Urinary bladder (tissue), 4 donors: Measurements from ENCODE around the gene PRX. TPM values are rescaled to one million over a fixed set of nuclear protein-coding genes. Genes with fewer than 3 reads are reported as not detected.

ENCODE experiments used
- DNase-seq: peaks from one replicate; pipeline ENCODE4 v3.0.0-alpha.2; 2015; ENCODE audit errors: extremely low spot score
- H3K27ac ChIP-seq: one replicate; pipeline ENCODE4 v1.5.1; 2013; ENCODE audit warnings: low read depth, mild to moderate bottlenecking, moderate library complexity
- H3K36me3 ChIP-seq: one replicate; pipeline ENCODE4 v1.6.1; 2013; ENCODE audit warnings: mild to moderate bottlenecking, moderate library complexity; ENCODE audit not compliant: insufficient read depth
- H3K4me1 ChIP-seq: one replicate; pipeline ENCODE4 v1.6.1; 2013; ENCODE audit warnings: mild to moderate bottlenecking, moderate library complexity; ENCODE audit not compliant: insufficient read depth
- H3K4me3 ChIP-seq: one replicate; pipeline ENCODE4 v1.5.1; 2013; ENCODE audit warnings: low read depth, low read length
- WGBS: extraction: QIAGEN DNeasy Blood & Tissue Kit; methylation state at CpG from one replicate; pipeline ENCODE4 v1.1.7; 2013; 5-methylcytosine and 5-hydroxymethylcytosine counted together
- polyA plus RNA-seq: library from polyadenylated mRNA; stranded (reverse); fragments of 200-250 nt; gene quantifications from one replicate; pipeline ENCODE4 v1.2.3, GENCODE V29; 2013
- total RNA-seq: library from RNA; depleted of rRNA; stranded (reverse); fragments of >200 nt; gene quantifications from one replicate; pipeline ENCODE4 v1.2.3, GENCODE V29; 2014
- donor health status: healthy with polysubstance abuse.
- donor health status: healthy.

PRX gene
- total and polyA plus RNA-seq, 2 donors: 3.2 to 6.7 TPM

DNA sequence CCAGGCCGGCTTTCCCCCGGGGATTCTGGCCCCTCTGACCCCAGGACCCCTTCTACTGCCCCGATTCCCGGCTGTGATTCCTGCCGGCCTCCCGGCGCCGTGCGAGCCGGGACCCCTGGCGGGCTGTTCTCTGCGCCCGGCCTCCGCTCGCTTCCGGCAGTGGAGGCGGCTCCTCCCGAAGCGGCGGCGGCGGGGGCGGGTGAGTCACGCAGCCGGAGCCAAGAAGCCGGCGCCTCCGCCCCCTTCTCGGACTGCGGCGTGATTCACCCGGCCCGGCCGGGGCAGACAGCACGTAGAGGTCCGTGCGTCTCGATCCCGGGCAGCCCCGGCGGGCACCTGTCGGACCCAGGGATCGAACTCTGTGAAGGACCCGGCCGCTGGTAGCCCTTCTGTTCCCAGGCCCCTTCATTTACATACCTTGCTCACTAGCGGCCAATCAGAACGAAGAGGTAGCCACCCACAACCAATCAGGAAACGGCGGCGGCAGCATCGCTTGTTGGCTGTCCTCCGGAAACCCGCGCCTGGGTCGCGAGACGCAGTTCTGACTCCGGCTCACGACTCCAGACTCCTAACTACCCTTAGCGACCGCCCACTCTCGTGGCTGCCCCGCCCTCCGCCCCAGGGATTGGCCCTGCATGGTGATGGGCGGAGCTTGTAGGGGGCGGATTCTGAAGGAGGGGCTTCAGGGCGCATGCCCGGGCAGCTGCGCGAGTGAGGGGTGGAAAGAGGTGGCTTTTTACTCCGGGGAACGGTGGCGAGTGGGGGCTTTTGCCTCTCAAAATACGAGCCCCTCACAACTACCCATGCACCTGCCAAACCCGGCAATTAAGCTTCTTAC, 12.5 kb upstream of the PRX start, which contains the start of gene SERTAD1:
SERTAD1 (minus strand) TSS at position 543 of the 838 bp plus-strand sequence. CDS start 2,446 bp downstream, outside the sequence.
- H3K36me3 ChIP-seq: no peaks in the 10 kb centered on the region
- WGBS: under 1% methylated on average over 75 of the region's 75 CpGs
- H3K27ac ChIP-seq: peak within 1 kb of the TSS; percentile 98
- H3K4me1 ChIP-seq: no peaks in the 10 kb centered on the region
- peak within 1 kb of the TSS; percentile 76 for H3K4me3 ChIP-seq
- peak; percentile 98 for DNase-seq

DNA sequence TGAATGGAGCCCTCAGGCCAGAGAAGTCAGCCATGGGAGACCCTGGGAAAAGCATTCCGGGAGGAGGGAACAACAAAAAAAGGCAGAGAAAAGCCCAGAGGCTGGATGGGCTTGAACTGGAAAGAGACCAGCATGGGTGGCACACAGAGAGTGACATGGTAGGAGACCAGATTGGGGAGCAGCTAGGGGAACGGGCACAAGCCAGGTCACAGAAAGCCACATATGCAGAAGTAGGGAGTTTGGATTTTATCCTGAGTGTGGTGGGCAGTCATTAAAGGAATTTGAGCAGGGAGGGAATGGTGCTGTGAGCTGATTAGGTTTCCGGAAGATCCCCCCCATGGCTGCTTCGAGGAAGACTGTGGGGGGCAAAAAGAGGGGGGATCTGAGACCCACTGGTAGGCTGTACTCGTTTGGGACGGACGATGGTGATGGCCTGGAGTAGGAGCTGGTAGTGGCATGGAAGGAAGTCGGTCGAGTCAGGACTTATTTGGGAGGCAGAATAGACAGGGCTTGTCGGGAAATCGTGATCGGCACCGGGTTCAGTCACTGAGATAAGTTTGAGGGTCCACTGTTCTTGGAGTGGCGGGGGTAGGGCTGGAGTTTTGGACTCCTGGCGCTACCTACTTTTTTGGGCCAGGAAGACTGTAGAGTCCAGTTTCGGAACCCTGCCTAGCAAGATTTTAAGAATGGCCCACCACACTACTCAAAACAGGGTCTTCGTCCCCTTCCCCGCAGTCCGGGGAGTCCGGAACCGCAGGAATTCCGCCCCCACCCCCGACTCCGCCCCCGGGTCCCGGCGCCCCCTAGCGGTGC, 11.7 kb upstream of the PRX start:
- DNase-seq: no peak
- Histone ChIP-seq H3K4me1 (no peaks in the 10 kb centered on the region), H3K36me3 (no peaks in the 10 kb centered on the region), H3K27ac (peak overlapping the region; percentile 98), H3K4me3 (peak overlapping the region; percentile 76)
- under 1% methylated on average over 28 of the region's 28 CpGs for WGBS

GRCh38 chr19:40423938-40424337, 10.8 kb upstream of the PRX start:
- no peak overlapping the region for H3K27ac ChIP-seq
- no peak for DNase-seq
- H3K36me3 ChIP-seq: no peaks in the 10 kb centered on the region
- H3K4me1 ChIP-seq: no peaks in the 10 kb centered on the region
- no peak overlapping the region for H3K4me3 ChIP-seq
- 92% methylated on average over 6 of the region's 6 CpGs for WGBS

DNA sequence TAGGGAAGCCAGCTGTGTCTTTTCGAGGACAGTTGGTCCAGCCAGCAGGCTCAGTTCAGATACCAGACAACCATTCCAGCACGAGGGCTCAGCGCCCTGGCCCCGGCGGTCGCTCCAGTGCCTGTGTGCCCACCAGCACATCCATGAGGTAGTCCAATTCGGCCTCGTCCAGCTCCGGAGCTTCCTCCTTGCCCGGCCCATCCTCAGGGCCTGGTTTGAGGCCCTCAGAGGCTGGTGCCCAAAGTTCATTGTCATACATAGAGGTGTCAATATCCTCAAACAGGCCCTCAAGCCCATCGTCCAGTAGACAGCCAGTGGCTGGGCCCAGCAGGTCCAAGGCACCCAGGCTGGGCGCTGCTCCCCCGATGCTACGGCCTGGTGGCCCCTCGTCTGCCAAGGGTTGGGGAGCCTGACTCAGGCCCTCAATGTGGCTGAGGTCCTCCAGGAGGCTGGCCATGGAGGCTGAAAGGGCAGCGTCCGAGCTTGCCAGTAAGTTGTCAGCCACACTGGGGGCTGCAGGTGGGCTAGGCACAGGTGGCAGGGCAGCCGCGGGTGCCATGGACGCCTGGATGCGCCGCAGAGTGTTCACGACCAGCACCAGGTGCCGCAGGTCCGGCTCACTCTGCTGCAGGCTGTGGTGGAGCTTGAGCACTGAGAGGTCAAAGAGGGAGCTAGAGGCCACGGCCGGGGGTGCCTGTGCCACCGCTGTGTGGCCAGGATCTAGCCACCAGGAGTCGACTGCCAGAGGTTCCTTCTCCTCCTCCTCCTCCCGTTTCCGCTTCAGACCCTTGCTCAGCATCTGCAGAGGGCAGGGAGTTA, 9.8 kb upstream of the PRX start:
- 87% methylated on average over 31 of the region's 31 CpGs for WGBS
- no peak overlapping the region for H3K27ac ChIP-seq
- H3K36me3 ChIP-seq: no peaks in the 10 kb centered on the region
- H3K4me1 ChIP-seq: no peaks in the 10 kb centered on the region
- DNase-seq: no peak
- no peak overlapping the region for H3K4me3 ChIP-seq

DNA sequence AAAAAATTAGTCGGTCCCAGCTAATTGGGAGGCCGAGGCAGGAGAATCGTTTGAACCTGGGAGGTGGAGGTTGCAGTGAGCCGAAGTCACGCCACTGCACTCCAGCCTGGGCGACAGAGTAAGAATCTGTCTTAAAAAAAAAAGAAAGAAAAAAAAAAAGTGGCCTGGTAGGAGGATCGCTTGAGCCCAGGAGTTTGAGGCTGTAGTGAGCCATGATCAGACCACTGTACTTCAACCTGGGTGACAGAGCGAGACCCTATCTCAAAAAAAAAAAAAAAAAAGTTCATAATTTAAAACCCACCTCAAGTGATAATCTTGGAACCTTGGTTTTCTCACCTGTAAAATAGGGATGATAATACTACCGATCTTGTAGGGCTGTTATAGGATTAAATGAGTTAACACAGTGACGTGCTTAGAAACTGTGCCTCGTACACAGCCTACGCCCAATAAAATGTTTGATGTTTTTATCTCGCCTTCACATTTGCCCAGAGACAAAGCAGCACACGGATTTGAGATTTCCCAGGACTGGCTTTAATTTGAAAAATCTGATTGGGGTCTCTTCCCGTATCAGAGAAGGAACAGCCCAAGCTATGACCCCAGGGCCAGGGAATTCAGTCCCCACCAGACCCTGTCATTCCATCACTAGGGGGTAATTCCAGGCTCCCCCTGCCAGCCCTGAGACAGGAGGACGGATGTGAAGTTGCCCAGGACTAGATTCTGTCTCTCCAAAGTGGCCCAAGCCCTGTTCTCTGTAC, 9.0 kb upstream of the PRX start:
- 71% methylated on average over 16 of the region's 16 CpGs for WGBS
- Histone ChIP-seq H3K36me3 (no peaks in the 10 kb centered on the region), H3K4me3 (no peak overlapping the region), H3K27ac (no peak overlapping the region), H3K4me1 (no peaks in the 10 kb centered on the region)
- no peak for DNase-seq

- H3K27ac ChIP-seq: peak overlapping the region; percentile 100
- DNase-seq: peak; percentile 83
- H3K4me3 ChIP-seq: peak overlapping the region; percentile 54
- H3K36me3 ChIP-seq: no peaks in the 10 kb centered on the region
- 2% methylated on average over 56 of the region's 56 CpGs for WGBS
- no peaks in the 10 kb centered on the region for H3K4me1 ChIP-seq
Measured at GRCh38 chr19:40420766-40421765, 7.9 kb upstream of the PRX start.

DNA sequence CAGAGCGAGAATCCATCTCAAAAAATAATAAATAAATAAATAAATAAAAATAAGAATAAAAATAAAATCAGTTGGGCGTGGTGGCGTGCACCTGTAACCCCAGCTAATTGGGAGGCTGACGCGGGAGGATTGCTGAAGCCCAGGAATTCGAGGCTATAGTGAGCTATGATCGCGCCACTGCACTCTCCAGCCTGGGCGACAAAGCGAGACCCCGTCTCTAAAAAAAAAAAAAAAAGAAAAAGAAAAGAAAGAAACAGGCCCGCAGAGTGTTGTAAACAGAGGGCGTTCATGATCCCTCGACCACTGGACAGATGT, 7.2 kb upstream of the PRX start:
- H3K4me3 ChIP-seq: peak overlapping the region; percentile 54
- H3K36me3 ChIP-seq: no peaks in the 10 kb centered on the region
- DNase-seq: no peak
- no peaks in the 10 kb centered on the region for H3K4me1 ChIP-seq
- 53% methylated on average over 14 of the region's 14 CpGs for WGBS
- H3K27ac ChIP-seq: peak overlapping the region; percentile 100

DNA sequence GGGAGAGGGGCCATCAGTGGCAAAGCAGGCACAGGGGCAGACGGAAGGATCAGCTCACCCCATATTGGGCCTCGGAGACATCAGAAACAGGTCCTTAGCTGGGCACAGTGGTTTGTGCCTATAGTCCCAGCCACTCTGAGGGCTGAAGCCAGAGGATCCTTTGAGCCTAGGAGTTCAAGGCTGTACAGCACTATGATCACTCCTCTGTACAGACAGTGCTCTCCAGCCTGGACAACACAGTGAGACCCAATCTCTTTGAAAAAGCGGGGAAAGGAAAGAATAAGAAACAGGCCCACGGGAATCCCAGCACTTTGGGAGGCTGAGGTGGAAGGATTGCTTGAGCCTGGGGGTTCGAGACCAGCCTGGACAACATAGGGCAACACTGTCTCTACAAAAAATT, 6.6 kb upstream of the PRX start:
- H3K27ac ChIP-seq: no peak overlapping the region
- no peak overlapping the region for H3K4me3 ChIP-seq
- no peaks in the 10 kb centered on the region for H3K4me1 ChIP-seq
- no peak for DNase-seq
- no peaks in the 10 kb centered on the region for H3K36me3 ChIP-seq
- 82% methylated on average over 5 of the region's 5 CpGs for WGBS

GRCh38 chr19:40419066-40419612, 6.0 kb upstream of the PRX start:
- H3K27ac ChIP-seq: no peak overlapping the region
- no peak overlapping the region for H3K4me3 ChIP-seq
- WGBS: 71% methylated on average over 5 of the region's 5 CpGs
- no peak for DNase-seq
- no peaks in the 10 kb centered on the region for H3K4me1 ChIP-seq
- no peaks in the 10 kb centered on the region for H3K36me3 ChIP-seq

GRCh38 chr19:40418040-40418439, 4.9 kb upstream of the PRX start:
- Histone ChIP-seq H3K27ac (no peak overlapping the region), H3K4me1 (no peaks in the 10 kb centered on the region), H3K36me3 (no peaks in the 10 kb centered on the region), H3K4me3 (no peak overlapping the region)
- 95% methylated on average over 3 of the region's 3 CpGs for WGBS
- no peak for DNase-seq

GRCh38 chr19:40417643-40417981, 4.4 kb upstream of the PRX start:
- Histone ChIP-seq H3K27ac (peak overlapping the region; percentile 91), H3K4me1 (no peaks in the 10 kb centered on the region), H3K36me3 (no peaks in the 10 kb centered on the region), H3K4me3 (no peak overlapping the region)
- 63% methylated on average over 4 of the region's 4 CpGs for WGBS
- DNase-seq: no peak
